CD4-positive, alpha-beta T cell treated with Interleukin-10 for 1 hour (primary cell): Measurements from ENCODE around the gene SLC7A5.
A peak's percentile ranks its signal among the peaks of the same experiment; 100 is the strongest.
"Not testable (repeated sequence)": the region's sequence is repeated elsewhere in the genome, so short reads cannot be mapped to it uniquely, and the experiment has no call there.

ENCODE experiments used
- DNase-seq: peaks from one replicate; pipeline ENCODE4 v3.0.0-alpha.2; 2020

SLC7A5 gene

DNA sequence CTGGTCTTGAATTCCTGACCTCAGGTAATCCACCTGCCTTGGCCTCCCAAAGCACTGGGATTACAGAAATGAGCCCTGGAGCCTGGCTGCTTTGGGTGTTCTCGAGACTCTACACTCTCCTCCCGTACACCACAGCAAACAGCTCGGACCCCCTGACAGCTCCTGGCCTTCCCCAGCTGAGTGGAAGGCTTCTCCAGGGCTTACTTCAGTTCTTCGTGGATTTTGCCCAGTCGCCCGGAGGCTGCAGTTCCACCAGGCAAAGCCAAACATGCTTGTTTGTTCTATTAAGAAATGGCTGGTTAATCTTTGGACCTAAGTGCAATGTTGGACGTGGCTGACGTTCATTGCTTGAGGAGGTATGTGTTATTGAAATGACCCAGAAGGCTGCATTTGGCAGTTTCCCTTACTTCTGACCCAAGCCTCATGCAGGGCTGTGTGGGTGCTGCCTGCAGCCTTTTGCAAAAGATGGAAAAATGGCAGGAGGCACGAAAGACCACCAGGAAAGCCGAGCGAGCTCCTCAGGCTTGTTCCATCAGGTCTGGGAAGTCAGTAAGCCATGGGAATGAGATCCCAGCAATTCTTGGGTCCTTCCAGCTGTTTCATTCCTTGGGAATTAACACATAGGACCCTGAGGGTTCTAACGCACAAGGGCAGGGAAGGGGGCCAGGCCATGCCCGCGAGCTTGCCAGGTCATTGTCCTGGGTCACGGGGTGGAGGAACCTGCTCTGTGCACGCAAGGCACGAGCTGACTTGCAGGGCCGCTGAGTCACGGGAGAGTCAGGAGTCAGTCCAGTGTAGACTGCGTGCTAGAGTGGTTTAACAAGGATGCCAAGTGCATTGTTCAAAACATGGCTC lies 79.6 kb downstream of the SLC7A5 start:
- no peak for DNase-seq

DNA sequence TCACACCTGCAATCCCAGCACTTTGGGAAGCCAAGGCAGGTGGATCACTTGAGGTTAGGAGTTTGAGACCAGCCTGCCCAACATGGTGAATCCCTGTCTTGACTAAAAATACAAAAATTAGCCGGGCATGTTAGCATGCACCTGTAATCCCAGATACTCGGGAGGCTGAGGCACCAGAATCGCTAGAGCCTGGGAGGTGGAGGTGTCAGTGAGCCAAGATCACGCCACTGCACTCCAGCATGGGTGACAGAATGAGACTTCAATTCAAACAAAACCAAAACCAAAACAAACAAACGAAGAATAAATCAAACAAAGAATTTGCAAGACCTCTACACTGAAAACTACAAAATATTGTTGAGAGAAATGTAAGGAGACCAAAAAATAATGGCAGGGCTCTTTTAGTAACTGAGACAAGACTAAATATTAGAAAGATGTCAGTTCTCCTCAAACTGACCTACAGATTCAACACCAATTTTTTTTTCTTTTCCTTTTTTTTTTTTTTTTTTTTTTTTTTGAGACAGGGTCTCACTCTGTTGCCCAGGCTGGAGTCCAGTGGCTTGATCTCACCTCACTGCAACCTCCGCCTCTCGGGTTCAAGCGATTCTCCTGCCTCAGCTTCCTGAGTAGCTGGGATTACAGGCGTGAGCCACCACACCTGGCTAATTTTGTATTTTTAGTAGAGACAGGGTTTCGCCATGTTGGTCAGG lies 80.4 kb downstream of the SLC7A5 start:
- DNase-seq: not testable (repeated sequence)

- not testable (repeated sequence) for DNase-seq
Observed at GRCh38 chr16:87787451-87788091, 81.7 kb downstream of the SLC7A5 start.

DNA sequence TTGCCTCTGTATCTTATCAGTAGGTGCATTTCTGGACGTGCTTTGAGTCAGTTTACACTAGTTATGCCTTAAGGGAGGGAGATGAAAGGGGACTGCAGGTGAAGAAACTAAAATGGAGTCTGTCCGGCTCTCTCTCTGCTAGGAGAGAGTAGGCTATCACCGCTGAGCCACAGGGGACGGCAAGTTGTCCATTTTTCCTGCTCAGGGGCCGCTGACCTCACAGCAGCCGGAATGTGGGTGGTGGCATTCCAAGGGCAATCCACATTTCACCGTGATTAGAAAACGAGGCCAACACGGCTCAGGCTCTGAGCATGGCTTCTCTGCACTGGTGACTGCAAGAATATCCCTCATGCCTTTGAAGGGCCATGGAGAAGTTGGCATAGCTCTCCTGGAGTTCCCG lies 84.5 kb downstream of the SLC7A5 start:
- DNase-seq: no peak

GRCh38 chr16:87782033-87782432 lies 87.3 kb downstream of the SLC7A5 start:
- DNase-seq: no peak

DNA sequence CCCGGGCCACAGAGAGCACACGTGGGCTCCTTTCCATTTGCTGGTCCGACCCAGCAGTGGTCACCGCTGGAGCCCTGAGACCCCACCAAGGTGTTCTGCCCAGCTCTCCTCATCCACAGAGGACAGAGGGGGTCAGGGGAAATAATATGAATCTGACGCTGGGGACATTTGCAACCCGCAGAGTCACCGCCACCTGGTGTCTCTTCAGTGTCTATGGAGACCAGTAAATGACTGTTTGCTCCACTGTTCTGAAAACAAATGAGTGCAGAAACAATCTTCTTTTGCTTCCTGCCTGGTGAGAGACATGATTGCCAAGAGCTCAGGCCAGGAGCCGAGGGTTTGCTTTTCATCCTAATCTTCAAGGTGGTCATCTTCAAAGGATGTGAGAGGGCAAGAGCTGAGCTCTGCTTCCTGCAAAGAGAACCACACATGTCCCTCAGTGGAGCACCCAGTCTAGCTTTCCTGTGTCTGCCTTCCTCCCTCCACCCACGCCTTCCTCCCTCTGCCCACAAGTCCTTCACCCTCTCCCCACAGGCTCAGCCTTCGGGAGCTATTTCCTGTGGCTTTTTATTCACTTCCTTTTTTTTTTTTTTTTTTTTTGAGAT lies 88.8 kb downstream of the SLC7A5 start:
- DNase-seq: peak; percentile 50
